ENCODE data around the gene CDC73. TPM values are rescaled to one million over a fixed set of nuclear protein-coding genes. Genes with fewer than 3 reads are reported as not detected.

Gene CDC73
- total RNA-seq, 1 donor from 2014 or later: 49.2 TPM

DNA sequence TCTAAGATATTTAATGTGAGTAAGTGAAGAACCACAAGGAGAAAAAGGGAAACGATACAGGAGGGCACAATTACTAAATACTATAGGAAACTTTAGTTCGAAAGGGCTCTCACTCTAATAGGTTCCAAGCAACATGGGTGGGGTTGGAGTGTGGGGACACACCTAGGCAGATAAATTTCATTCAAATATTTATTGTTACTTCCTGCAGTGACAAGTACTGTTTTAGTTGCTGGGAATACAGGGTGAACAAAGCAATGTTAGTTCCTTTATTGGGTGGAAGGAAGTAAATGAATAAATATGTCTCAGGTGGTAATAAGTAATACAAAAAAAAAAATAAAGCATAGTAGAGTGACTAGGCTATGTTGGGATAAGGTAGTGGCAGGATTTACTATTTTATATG lies 137.8 kb downstream of the CDC73 start:
- no peak overlapping the region for H3K4me2 ChIP-seq
- DNase-seq (ENCODE audit: low spot score): no peak
- H3K27ac ChIP-seq: no peak overlapping the region

DNA sequence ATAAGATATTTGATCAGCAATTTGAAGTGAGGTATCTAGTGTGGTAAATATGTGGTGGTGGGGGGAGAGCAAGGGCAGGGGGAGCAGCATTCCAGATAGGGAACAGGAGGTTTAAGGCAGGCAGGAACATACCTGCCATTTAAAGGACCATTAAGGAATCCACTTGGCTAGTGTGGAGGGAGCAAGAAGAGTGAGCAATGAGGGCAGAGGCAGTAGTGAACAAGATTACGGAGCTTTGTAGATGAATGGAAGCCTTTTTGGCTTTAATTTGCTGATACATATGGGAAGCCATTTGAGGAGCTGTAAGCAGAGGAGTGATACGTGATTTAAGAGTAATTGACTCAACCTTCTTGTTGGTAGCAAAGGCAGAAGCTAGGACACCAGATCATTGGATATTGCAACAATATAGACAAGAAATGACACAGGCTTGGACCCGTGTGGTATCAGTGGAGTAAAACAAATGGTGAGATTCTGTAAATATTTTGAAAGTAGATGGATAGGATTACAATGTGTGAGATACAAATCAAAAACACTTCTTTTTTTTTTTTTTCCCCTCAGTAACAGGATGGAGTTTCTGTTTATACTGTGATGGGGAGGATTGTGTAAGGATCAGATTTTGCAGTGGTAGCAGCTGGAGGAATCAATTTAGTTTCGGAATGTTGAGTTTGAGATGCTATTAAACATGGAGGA lies 138.4 kb downstream of the CDC73 start:
- Mint-ChIP-seq H3K9me3 (no peaks in the 10 kb centered on the region), H3K27me3 (ENCODE audit: insufficient read depth, low read depth) (no peaks in the 10 kb centered on the region), H3K36me3 (peaks cover 11% of the 10 kb centered on the region), H3K4me1 (peaks cover 8% of the 10 kb centered on the region), H3K4me3 (no peak overlapping the region), H3K27ac (no peak overlapping the region)
- no peak overlapping the region for H3K4me2 ChIP-seq
- no peak overlapping the region for H3K9ac ChIP-seq
- no peaks in the 10 kb centered on the region for H3K36me3 ChIP-seq
- H3K27me3 ChIP-seq: no peaks in the 10 kb centered on the region
- no peak overlapping the region for H2AFZ ChIP-seq (replicated peaks)
- H3K27ac ChIP-seq: no peak overlapping the region
- TF ChIP-seq EZH2 (IDR thresholded peaks at IDR 0.05): no peak
- TF ChIP-seq EZH2phosphoT487 (IDR thresholded peaks at IDR 0.05): no peak
- TF ChIP-seq, protein P1, sequence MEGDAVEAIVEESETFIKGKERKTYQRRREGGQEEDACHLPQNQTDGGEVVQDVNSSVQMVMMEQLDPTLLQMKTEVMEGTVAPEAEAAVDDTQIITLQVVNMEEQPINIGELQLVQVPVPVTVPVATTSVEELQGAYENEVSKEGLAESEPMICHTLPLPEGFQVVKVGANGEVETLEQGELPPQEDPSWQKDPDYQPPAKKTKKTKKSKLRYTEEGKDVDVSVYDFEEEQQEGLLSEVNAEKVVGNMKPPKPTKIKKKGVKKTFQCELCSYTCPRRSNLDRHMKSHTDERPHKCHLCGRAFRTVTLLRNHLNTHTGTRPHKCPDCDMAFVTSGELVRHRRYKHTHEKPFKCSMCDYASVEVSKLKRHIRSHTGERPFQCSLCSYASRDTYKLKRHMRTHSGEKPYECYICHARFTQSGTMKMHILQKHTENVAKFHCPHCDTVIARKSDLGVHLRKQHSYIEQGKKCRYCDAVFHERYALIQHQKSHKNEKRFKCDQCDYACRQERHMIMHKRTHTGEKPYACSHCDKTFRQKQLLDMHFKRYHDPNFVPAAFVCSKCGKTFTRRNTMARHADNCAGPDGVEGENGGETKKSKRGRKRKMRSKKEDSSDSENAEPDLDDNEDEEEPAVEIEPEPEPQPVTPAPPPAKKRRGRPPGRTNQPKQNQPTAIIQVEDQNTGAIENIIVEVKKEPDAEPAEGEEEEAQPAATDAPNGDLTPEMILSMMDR (IDR thresholded peaks at IDR 0.05): no peak
- H3F3A ChIP-seq (ENCODE audit: low read depth): peaks cover 5% of the 10 kb centered on the region
- no peak overlapping the region for H3K4me3 ChIP-seq
- no peaks in the 10 kb centered on the region for H3K9me3 ChIP-seq (ENCODE audit: low read depth)
- no peaks in the 10 kb centered on the region for H4K20me1 ChIP-seq (ENCODE audit: low read depth)
- DNase-seq (ENCODE audit: low spot score): no peak
- peaks cover 23% of the 10 kb centered on the region for H3K4me1 ChIP-seq
- H3K79me2 ChIP-seq (ENCODE audit: low read depth): no peaks in the 10 kb centered on the region

More for the DNA sequence above, 137.8 kb downstream of the CDC73 start:
- no peak overlapping the region for H3K9ac ChIP-seq
- H2AFZ ChIP-seq (replicated peaks): no peak overlapping the region
- H3F3A ChIP-seq (ENCODE audit: low read depth): peaks cover 5% of the 10 kb centered on the region
- H3K4me1 Mint-ChIP-seq: peaks cover 8% of the 10 kb centered on the region
- H3K27ac Mint-ChIP-seq: no peak overlapping the region
- TF ChIP-seq EZH2 (IDR thresholded peaks at IDR 0.05) (no peak), EZH2phosphoT487 (IDR thresholded peaks at IDR 0.05) (no peak)
- TF ChIP-seq, protein P1 (IDR thresholded peaks at IDR 0.05): no peak
- H3K4me3 ChIP-seq: no peak overlapping the region
- no peak overlapping the region for H3K4me3 Mint-ChIP-seq
- no peaks in the 10 kb centered on the region for H3K36me3 ChIP-seq
- no peaks in the 10 kb centered on the region for H3K9me3 ChIP-seq (ENCODE audit: low read depth)
- H3K79me2 ChIP-seq (ENCODE audit: low read depth): no peaks in the 10 kb centered on the region
- no peaks in the 10 kb centered on the region for H4K20me1 ChIP-seq (ENCODE audit: low read depth)
- peaks cover 10% of the 10 kb centered on the region for H3K36me3 Mint-ChIP-seq
- no peaks in the 10 kb centered on the region for H3K27me3 Mint-ChIP-seq (ENCODE audit: insufficient read depth, low read depth)
- peaks cover 23% of the 10 kb centered on the region for H3K4me1 ChIP-seq
- no peaks in the 10 kb centered on the region for H3K9me3 Mint-ChIP-seq
- no peaks in the 10 kb centered on the region for H3K27me3 ChIP-seq

DNA sequence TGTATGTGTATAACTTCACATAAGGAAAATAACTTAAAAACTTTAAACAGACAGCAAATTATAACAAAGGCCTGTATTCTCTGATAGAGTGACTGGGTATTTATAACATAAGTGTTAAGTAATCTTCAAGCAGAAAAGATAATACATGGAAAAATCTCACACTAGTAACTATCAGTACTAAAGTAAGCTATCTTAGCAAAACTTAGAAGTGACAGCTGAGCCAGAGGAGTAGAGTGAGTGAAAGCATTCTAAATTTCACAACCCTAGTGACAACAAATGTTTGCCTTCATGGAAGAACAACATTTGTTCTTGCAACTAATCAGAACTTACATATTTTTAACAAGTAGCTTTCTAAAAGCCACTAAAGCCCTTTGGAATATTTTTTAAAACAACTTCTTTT lies 139.1 kb downstream of the CDC73 start:
- no peaks in the 10 kb centered on the region for H3K27me3 ChIP-seq
- Mint-ChIP-seq H3K27me3 (ENCODE audit: insufficient read depth, low read depth) (no peaks in the 10 kb centered on the region), H3K4me1 (peaks cover 8% of the 10 kb centered on the region), H3K36me3 (peaks cover 14% of the 10 kb centered on the region), H3K9me3 (no peaks in the 10 kb centered on the region), H3K27ac (no peak overlapping the region), H3K4me3 (no peak overlapping the region)
- no peak overlapping the region for H3K9ac ChIP-seq
- TF ChIP-seq, protein P1 (IDR thresholded peaks at IDR 0.05): no peak
- no peak for TF ChIP-seq EZH2phosphoT487 (IDR thresholded peaks at IDR 0.05)
- no peaks in the 10 kb centered on the region for H3K36me3 ChIP-seq
- H4K20me1 ChIP-seq (ENCODE audit: low read depth): no peaks in the 10 kb centered on the region
- H3F3A ChIP-seq (ENCODE audit: low read depth): peaks cover 5% of the 10 kb centered on the region
- peaks cover 23% of the 10 kb centered on the region for H3K4me1 ChIP-seq
- H3K79me2 ChIP-seq (ENCODE audit: low read depth): no peaks in the 10 kb centered on the region
- no peak overlapping the region for H3K4me2 ChIP-seq
- no peaks in the 10 kb centered on the region for H3K9me3 ChIP-seq (ENCODE audit: low read depth)
- H3K4me3 ChIP-seq: no peak overlapping the region
- no peak overlapping the region for H2AFZ ChIP-seq (replicated peaks)
- no peak overlapping the region for H3K27ac ChIP-seq
- no peak for DNase-seq (ENCODE audit: low spot score)
